ENCODE measurements around the gene RPAIN.

The RPAIN gene

GRCh38 chr17:5466295-5466694 is 46.3 kb downstream of the RPAIN start:
- peak overlapping the region; percentile 81 for H3K4me2 ChIP-seq (ENCODE audit: low read depth, low read length, poor library complexity, severe bottlenecking)
- no peak overlapping the region for H3K27ac ChIP-seq (ENCODE audit: low read depth, low read length)
- H3K9me3 ChIP-seq (ENCODE audit: insufficient read depth, low read length): no peaks in the 10 kb centered on the region
- TF ChIP-seq EZH2phosphoT487 (conservative IDR thresholded peaks at IDR 0.05; ENCODE audit: low read length) (no peak), CTCF (IDR thresholded peaks at IDR 0.05; ENCODE audit: insufficient read depth, low read length, poor library complexity, severe bottlenecking) (no peak)
- H3K9ac ChIP-seq (ENCODE audit: low read length): peak overlapping the region; percentile 94
- H4K20me1 ChIP-seq (ENCODE audit: low read depth, low read length): peaks cover 3% of the 10 kb centered on the region; the same call in 1 of the 2 replicates
- peaks cover 65% of the 10 kb centered on the region for H3K79me2 ChIP-seq (ENCODE audit: insufficient read depth, low read length)
- no peak overlapping the region for H3K4me3 ChIP-seq (ENCODE audit: insufficient read depth, low read length, poor library complexity, severe bottlenecking)
- no peak overlapping the region for H2AFZ ChIP-seq (ENCODE audit: low read depth, low read length, severe bottlenecking)
- H3F3A ChIP-seq (ENCODE audit: insufficient read depth): peaks cover 16% of the 10 kb centered on the region
- no peaks in the 10 kb centered on the region for H3K36me3 ChIP-seq (ENCODE audit: low read length)
- no peaks in the 10 kb centered on the region for H3K27me3 ChIP-seq (ENCODE audit: low read length)
- H3K9me2 ChIP-seq (replicated peaks; ENCODE audit: insufficient read depth, low read length): no peaks in the 10 kb centered on the region

GRCh38 chr17:5467416-5467815 is 47.4 kb downstream of the RPAIN start:
- Histone ChIP-seq H3K4me2 (ENCODE audit: low read depth, low read length, poor library complexity, severe bottlenecking) (peak overlapping the region; percentile 81), H3K27me3 (ENCODE audit: low read length) (no peaks in the 10 kb centered on the region), H3K36me3 (ENCODE audit: low read length) (no peaks in the 10 kb centered on the region), H3K27ac (ENCODE audit: low read depth, low read length) (peak overlapping the region; percentile 59), H3K9me2 (replicated peaks; ENCODE audit: insufficient read depth, low read length) (no peaks in the 10 kb centered on the region), H3K9ac (ENCODE audit: low read length) (peak overlapping the region; percentile 94), H3K4me3 (ENCODE audit: insufficient read depth, low read length, poor library complexity, severe bottlenecking) (peak overlapping the region; percentile 80), H3F3A (ENCODE audit: insufficient read depth) (peaks cover 16% of the 10 kb centered on the region), H2AFZ (ENCODE audit: low read depth, low read length, severe bottlenecking) (no peak overlapping the region), H4K20me1 (ENCODE audit: low read depth, low read length) (peaks cover 3% of the 10 kb centered on the region; the same call in 1 of the 2 replicates), H3K9me3 (ENCODE audit: insufficient read depth, low read length) (no peaks in the 10 kb centered on the region), H3K79me2 (ENCODE audit: insufficient read depth, low read length) (peaks cover 62% of the 10 kb centered on the region)
- TF ChIP-seq EZH2phosphoT487 (conservative IDR thresholded peaks at IDR 0.05; ENCODE audit: low read length): no peak
- TF ChIP-seq CTCF (IDR thresholded peaks at IDR 0.05; ENCODE audit: insufficient read depth, low read length, poor library complexity, severe bottlenecking): no peak

GRCh38 chr17:5468075-5468473 is 48.1 kb downstream of the RPAIN start:
- Histone ChIP-seq H4K20me1 (ENCODE audit: low read depth, low read length) (peaks cover 3% of the 10 kb centered on the region; the same call in 1 of the 2 replicates), H3F3A (ENCODE audit: insufficient read depth) (peaks cover 22% of the 10 kb centered on the region), H3K4me2 (ENCODE audit: low read depth, low read length, poor library complexity, severe bottlenecking) (peak overlapping the region; percentile 81), H3K9ac (ENCODE audit: low read length) (peak overlapping the region; percentile 94), H3K9me2 (replicated peaks; ENCODE audit: insufficient read depth, low read length) (no peaks in the 10 kb centered on the region), H3K4me3 (ENCODE audit: insufficient read depth, low read length, poor library complexity, severe bottlenecking) (peak overlapping the region; percentile 80), H3K27ac (ENCODE audit: low read depth, low read length) (peak overlapping the region; percentile 59), H3K79me2 (ENCODE audit: insufficient read depth, low read length) (peaks cover 55% of the 10 kb centered on the region), H2AFZ (ENCODE audit: low read depth, low read length, severe bottlenecking) (peak overlapping the region; percentile 38), H3K9me3 (ENCODE audit: insufficient read depth, low read length) (no peaks in the 10 kb centered on the region), H3K27me3 (ENCODE audit: low read length) (no peaks in the 10 kb centered on the region), H3K36me3 (ENCODE audit: low read length) (peaks cover 4% of the 10 kb centered on the region; the same call in 1 of the 2 replicates)
- TF ChIP-seq CTCF (IDR thresholded peaks at IDR 0.05; ENCODE audit: insufficient read depth, low read length, poor library complexity, severe bottlenecking) (no peak), EZH2phosphoT487 (conservative IDR thresholded peaks at IDR 0.05; ENCODE audit: low read length) (no peak)
